Stomach smooth muscle (tissue), 2 donors: Measurements from ENCODE around the gene NOXO1.

Experiments
- H3K27ac ChIP-seq: one replicate; pipeline ENCODE4 v1.7.0; 2013; ENCODE audit warnings: mild to moderate bottlenecking, low read length, inconsistent platforms
- H3K27me3 ChIP-seq, 2 donors: one replicate each; pipeline ENCODE4 v1.7.0; 2013; ENCODE audit warnings: low read length in 2 of 2; ENCODE audit not compliant: insufficient read depth in 2 of 2, control insufficient read depth in 1 of 2
- H3K36me3 ChIP-seq, 2 donors: one replicate each; pipeline ENCODE4 v1.7.0; 2013; ENCODE audit warnings: low read length in 2 of 2; ENCODE audit not compliant: control insufficient read depth in 2 of 2, insufficient read depth in 2 of 2
- H3K4me1 ChIP-seq: one replicate; pipeline ENCODE4 v1.7.0; 2013; ENCODE audit warnings: low read length; ENCODE audit not compliant: control insufficient read depth, insufficient read depth
- H3K4me3 ChIP-seq, 2 donors: one replicate each; pipeline ENCODE4 v1.7.0; 2013; ENCODE audit warnings: low read length in 2 of 2
- H3K9ac ChIP-seq, 2 donors: one replicate each; pipeline ENCODE4 v1.7.0; 2013; ENCODE audit warnings: low read length in 2 of 2, mild to moderate bottlenecking in 1 of 2
- H3K9me3 ChIP-seq, 2 donors: one replicate each; pipeline ENCODE4 v1.7.0; 2013; ENCODE audit warnings: low read length in 2 of 2; ENCODE audit not compliant: control insufficient read depth in 2 of 2
- donor health status: healthy.
- donor health status: Pancreatic carcinoma.

The NOXO1 gene

GRCh38 chr16:2009791-2010510 is 28.7 kb upstream of the NOXO1 start, which contains the start of gene ZNF598:
Gene ZNF598 (minus strand): TSS chr16:2009821.
- no peaks in the 10 kb centered on the region for H3K36me3 ChIP-seq
- no peaks in the 10 kb centered on the region for H3K9me3 ChIP-seq
- peak within 1 kb of the TSS; percentile 77 to 87 for H3K4me3 ChIP-seq
- H3K27ac ChIP-seq = peak within 1 kb of the TSS; percentile 81
- H3K9ac ChIP-seq = peak within 1 kb of the TSS; percentile 88
- peaks cover 47% of the 10 kb centered on the region for H3K4me1 ChIP-seq
- H3K27me3 ChIP-seq = no peaks in the 10 kb centered on the region

- H3K27ac ChIP-seq = peak overlapping the region; percentile 31
- no peaks in the 10 kb centered on the region for H3K27me3 ChIP-seq
- peak overlapping the region; percentile 84 to 88 for H3K9ac ChIP-seq
- peaks cover 54% of the 10 kb centered on the region for H3K4me1 ChIP-seq
- no peaks in the 10 kb centered on the region for H3K36me3 ChIP-seq
- H3K9me3 ChIP-seq = no peaks in the 10 kb centered on the region
- H3K4me3 ChIP-seq = peak overlapping the region; percentile 77 to 87
Observed at GRCh38 chr16:2009164-2009711, 28.0 kb upstream of the NOXO1 start.

- no peaks in the 10 kb centered on the region for H3K36me3 ChIP-seq
- no peaks in the 10 kb centered on the region for H3K9me3 ChIP-seq
- no peaks in the 10 kb centered on the region for H3K27me3 ChIP-seq
- H3K4me3 ChIP-seq = peak overlapping the region; percentile 77 to 87
- H3K27ac ChIP-seq = no peak overlapping the region
- H3K4me1 ChIP-seq = peaks cover 59% of the 10 kb centered on the region
- H3K9ac ChIP-seq = peak overlapping the region; percentile 84 to 88
Observed at GRCh38 chr16:2008631-2009163, 27.4 kb upstream of the NOXO1 start.

GRCh38 chr16:2008009-2008526 is 26.8 kb upstream of the NOXO1 start:
- Histone ChIP-seq H3K4me3 (peak overlapping the region in 1 of 2 donors; percentile 77), H3K4me1 (peaks cover 64% of the 10 kb centered on the region)

GRCh38 chr16:2007081-2007836 is 26.0 kb upstream of the NOXO1 start:
- Histone ChIP-seq H3K9ac (peak overlapping the region in 1 of 2 donors; percentile 47), H3K9me3 (no peaks in the 10 kb centered on the region), H3K27me3 (no peaks in the 10 kb centered on the region), H3K27ac (no peak overlapping the region), H3K4me1 (peaks cover 64% of the 10 kb centered on the region), H3K4me3 (peak overlapping the region in 1 of 2 donors; percentile 77), H3K36me3 (peaks cover 2 to 3% of the 10 kb centered on the region in 2 donors)

More at GRCh38 chr16:2008009-2008526, 26.8 kb upstream of the NOXO1 start:
- peak overlapping the region; percentile 84 to 88 for H3K9ac ChIP-seq
- no peaks in the 10 kb centered on the region for H3K27me3 ChIP-seq
- H3K27ac ChIP-seq = no peak overlapping the region
- H3K36me3 ChIP-seq = no peaks in the 10 kb centered on the region
- H3K9me3 ChIP-seq = no peaks in the 10 kb centered on the region

- Histone ChIP-seq H3K27ac (no peak overlapping the region), H3K4me1 (peaks cover 64% of the 10 kb centered on the region), H3K4me3 (no peak overlapping the region), H3K27me3 (no peaks in the 10 kb centered on the region), H3K9ac (no peak overlapping the region), H3K9me3 (no peaks in the 10 kb centered on the region), H3K36me3 (peaks cover 11 to 13% of the 10 kb centered on the region in 2 donors)
Observed at GRCh38 chr16:2006317-2006716, 25.0 kb upstream of the NOXO1 start.

GRCh38 chr16:2005646-2006045 is 24.4 kb upstream of the NOXO1 start:
- H3K36me3 ChIP-seq = peaks cover 13 to 19% of the 10 kb centered on the region in 2 donors
- H3K27me3 ChIP-seq = no peaks in the 10 kb centered on the region
- peaks cover 64% of the 10 kb centered on the region for H3K4me1 ChIP-seq
- no peak overlapping the region for H3K4me3 ChIP-seq
- H3K9me3 ChIP-seq = no peaks in the 10 kb centered on the region
- H3K9ac ChIP-seq = no peak overlapping the region
- no peak overlapping the region for H3K27ac ChIP-seq

- Histone ChIP-seq H3K27me3 (no peaks in the 10 kb centered on the region), H3K4me1 (peaks cover 57% of the 10 kb centered on the region), H3K4me3 (no peak overlapping the region), H3K36me3 (peaks cover 15 to 22% of the 10 kb centered on the region in 2 donors), H3K9ac (no peak overlapping the region), H3K27ac (no peak overlapping the region), H3K9me3 (no peaks in the 10 kb centered on the region)
Observed at GRCh38 chr16:2004795-2005517, 23.7 kb upstream of the NOXO1 start.

GRCh38 chr16:2003827-2004641 is 22.8 kb upstream of the NOXO1 start:
- no peaks in the 10 kb centered on the region for H3K9me3 ChIP-seq
- H3K27me3 ChIP-seq = no peaks in the 10 kb centered on the region
- H3K4me3 ChIP-seq = peak overlapping the region in 1 of 2 donors; percentile 35
- no peak overlapping the region for H3K27ac ChIP-seq
- peak overlapping the region in 1 of 2 donors; percentile 28 for H3K9ac ChIP-seq
- H3K4me1 ChIP-seq = peaks cover 53% of the 10 kb centered on the region
- H3K36me3 ChIP-seq = peaks cover 16 to 26% of the 10 kb centered on the region in 2 donors
